HCT116 (cell line): ENCODE data around the gene SMARCAL1.

Experiments
- EZH2phosphoT487 ChIP-seq: fragments of 200-600 bp; IDR thresholded peaks from 2 replicates; pipeline ENCODE4 v1.6.1; 2018; ENCODE audit warnings: antibody characterized with exemption, borderline replicate concordance
- SIN3A ChIP-seq: IDR thresholded peaks from 2 replicates; pipeline ENCODE4 v1.6.1; 2012; ENCODE audit warnings: low read depth
- TCF7L2 ChIP-seq: IDR thresholded peaks from 2 replicates; pipeline ENCODE4 v1.7.0; 2011; ENCODE audit warnings: borderline replicate concordance, inconsistent platforms; ENCODE audit not compliant: insufficient read depth, insufficient read length; ENCODE audit errors: extremely low read depth
- ZFX ChIP-seq: fragments of 450-650 bp; IDR thresholded peaks from 2 replicates; pipeline ENCODE4 v1.6.1; 2017
- ZNF274 ChIP-seq: fragments of 200-500 bp; sonication (Bioruptor generic); IDR thresholded peaks from 2 replicates; pipeline ENCODE4 v1.6.1; 2014; ENCODE audit warnings: mild to moderate bottlenecking, low read depth, low read length, inconsistent platforms
- TF ChIP-seq, protein P1 (sequence below): IDR thresholded peaks from 2 replicates; pipeline ENCODE4 v1.6.1; 2012

GRCh38 chr2:216486271-216486670 lies 74.0 kb downstream of the SMARCAL1 start:
- no peak for TF ChIP-seq ZNF274
- TF ChIP-seq, protein P1, sequence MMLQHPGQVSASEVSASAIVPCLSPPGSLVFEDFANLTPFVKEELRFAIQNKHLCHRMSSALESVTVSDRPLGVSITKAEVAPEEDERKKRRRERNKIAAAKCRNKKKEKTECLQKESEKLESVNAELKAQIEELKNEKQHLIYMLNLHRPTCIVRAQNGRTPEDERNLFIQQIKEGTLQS, result no peak
- no peak for TF ChIP-seq SIN3A
- no peak for TF ChIP-seq ZFX
- no peak for TF ChIP-seq TCF7L2
- TF ChIP-seq EZH2phosphoT487, result no peak
